Measurements from ENCODE around the gene CLTCL1.

The CLTCL1 gene

DNA sequence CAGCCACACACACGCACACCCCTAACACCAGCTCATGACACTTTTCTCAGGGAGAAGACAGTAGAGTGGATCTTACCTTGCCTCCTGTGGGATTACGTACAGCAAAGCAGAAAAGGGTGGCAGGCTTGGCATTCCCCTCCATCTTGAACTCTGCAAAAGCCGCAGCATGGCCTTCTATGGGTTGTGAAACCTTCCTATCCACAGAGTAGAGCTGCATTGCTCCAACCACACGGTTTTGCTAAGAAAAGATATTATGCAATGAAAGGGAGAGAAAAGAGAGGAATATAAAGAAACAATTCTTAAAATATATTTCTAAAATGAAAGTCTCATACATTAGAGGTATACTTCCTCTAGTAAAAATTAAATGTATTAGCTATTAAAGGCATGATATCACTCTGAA is 48.8 kb downstream of the CLTCL1 start:
- no peak for DNase-seq

DNA sequence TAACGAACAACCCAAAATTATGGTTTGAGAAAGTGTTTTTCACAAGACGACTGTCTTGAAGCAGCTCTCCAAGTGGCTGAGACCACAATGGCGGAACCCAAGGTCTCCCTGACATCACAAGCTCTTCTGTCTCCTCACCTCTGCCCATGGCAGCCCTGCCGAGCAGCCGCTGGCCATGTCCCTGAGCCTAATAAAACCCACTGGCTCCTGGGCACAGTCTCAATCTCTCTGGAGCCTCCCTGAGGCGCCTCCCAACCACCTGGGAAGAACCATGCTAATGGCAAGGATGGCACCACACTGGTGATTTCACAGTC is 50.0 kb downstream of the CLTCL1 start:
- no peak for DNase-seq

- no peak for DNase-seq
Observed at GRCh38 chr22:19240813-19241592, 50.5 kb downstream of the CLTCL1 start.

- no peak for DNase-seq
Observed at GRCh38 chr22:19239464-19239863, 52.1 kb downstream of the CLTCL1 start.

GRCh38 chr22:19238900-19239299 is 52.6 kb downstream of the CLTCL1 start:
- DNase-seq = no peak

DNA sequence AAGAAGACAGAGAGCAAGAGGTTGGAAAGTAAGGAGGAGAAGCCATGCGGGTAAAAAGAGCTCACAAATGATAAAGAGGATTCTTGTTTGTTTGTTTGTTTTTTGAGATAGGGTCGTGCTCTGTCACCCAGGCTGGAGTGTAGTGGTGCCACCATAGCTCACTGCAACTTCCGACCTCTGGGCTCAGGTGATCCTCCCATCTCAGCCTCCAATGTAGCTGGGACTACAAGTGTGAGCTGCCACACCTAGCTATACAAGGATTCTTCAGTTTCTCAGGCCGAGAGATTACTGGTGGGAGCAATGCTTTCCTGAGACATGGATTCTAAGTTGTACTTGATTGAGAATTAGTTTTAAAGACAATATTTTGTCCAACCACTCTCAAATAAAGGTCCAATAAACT is 55.6 kb downstream of the CLTCL1 start:
- DNase-seq = no peak

DNA sequence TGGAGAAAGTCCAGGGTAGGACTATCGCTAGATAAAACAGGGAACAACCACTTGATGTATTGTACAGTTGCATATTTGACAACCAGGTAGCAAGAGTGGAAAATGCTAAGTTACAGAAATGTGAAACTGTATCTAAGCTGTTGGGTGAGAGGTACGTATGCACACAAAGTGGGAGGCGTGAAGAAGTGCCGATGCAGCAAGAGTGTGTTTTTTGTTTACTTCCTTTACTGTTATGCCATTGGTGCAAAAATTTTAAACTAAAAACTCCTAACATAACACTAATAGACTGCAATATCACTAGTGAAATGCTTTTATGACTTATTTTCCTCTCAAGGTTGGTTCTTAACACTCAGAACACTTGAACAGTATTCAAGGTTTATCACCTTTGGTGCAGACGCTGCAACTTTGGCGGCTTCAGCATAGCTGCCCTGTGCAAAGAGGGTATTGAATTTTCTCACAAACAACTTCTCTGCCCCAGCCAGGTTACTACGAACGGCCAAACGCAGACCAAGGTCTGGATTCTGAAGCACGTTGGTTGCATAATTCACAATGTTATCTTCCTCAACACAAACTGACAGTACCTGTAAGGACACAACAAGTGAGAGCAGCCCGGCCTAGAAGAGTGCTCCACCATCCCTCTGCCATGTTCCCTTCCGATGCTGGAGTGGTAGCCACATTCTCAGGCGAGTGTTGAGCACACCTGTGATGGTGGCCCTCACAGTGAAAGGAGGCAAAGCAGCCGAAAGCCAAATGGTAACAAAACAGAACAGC is 57.2 kb downstream of the CLTCL1 start:
- no peak for DNase-seq

- no peak for DNase-seq
Observed at GRCh38 chr22:19233189-19233661, 58.3 kb downstream of the CLTCL1 start.

- no peak for DNase-seq
Observed at GRCh38 chr22:19232623-19233022, 58.9 kb downstream of the CLTCL1 start.

DNA sequence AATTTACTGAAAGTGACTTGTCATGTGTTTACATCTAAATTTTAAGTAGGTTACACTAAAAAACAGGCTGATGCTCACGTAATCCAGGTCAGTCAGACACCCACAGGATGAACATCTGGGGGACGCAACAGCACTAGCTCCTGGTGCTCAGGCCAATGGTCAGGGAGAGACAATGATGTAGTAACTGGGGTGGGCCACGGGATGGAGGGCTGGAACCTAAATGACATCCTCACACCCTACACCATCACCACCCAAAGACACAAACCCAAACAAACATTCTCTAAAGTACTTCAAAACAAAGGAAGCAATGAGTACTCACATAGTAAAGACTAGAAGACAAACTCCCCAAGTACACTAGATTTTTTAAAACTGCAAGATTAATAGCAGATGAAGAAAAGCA is 59.5 kb downstream of the CLTCL1 start:
- DNase-seq = no peak

DNA sequence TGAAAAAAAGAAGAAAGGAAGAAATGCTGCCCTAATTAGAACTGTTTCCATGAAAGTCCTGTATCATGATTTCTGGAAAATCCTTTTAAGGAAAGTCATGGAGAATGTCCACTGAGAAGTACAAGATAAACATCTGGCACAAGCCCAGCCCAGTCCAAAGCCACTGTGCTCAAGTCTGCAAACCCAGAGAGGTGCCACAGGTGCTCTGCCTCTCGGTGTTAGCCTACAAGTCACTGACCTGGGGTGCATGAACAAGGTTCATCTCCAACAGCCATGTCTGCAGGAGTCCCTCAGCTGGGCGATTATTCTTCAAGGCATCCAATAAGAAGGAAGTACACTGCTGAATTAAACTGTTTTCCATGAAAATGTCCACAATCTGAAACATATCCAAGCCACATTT is 61.9 kb downstream of the CLTCL1 start:
- DNase-seq = no peak

DNA sequence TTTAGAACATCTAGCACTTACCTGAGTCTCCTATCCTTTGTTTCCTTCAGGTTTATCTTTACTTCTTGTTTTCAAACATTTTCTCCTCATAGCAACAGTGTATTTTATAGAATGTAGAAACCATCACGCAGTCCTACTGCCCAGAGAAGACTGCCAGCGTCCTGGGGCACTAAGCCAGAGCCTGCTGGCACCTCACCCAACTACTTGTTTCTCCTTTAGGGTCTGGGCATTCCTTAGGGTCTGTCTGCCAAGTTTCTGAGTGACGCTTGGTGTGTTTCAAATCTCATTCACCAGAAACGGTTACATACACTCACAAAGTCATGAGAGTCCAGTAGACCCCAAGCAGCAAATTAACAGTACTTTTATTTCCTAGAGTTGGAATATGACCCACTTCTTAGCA is 63.3 kb downstream of the CLTCL1 start:
- DNase-seq = no peak

DNA sequence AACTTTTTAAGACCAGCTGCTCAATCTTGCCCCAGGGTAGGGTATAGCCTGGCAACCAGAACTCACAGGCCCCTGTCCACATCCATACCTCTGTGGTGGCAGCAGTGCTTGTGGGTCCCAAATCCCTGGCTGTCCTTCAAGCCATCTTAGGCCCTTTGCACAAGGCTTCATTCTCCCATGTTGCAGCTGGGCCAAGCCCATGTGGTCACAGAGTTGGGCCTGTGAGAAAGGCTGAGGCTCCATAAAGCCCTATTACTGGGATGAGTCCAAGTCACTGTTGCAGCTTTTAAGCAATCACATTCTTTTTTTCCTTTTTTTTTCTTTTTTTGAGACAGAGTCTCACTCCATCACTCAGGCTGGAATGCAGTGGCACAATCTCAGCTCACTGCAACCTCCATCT is 65.1 kb downstream of the CLTCL1 start:
- no peak for DNase-seq

DNA sequence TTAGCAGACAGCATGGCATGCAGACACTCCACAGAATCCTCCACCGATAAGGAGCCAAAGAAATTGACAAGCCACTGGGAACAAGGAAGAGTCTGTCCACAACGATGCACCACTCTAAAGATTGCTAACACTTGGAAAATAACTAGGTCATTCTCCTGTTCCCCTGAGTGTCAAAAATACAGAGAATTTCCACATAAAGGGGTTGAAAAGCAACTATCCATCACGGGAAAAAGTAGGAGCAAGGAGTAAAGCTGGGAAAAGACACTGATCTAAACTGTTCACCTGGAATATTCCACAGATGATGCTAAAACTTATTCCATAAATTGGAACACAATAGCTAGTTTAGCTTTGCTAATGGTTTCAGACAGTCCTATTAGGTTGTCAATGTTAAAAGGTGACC is 66.0 kb downstream of the CLTCL1 start:
- DNase-seq = no peak

GRCh38 chr22:19224985-19225384 is 66.5 kb downstream of the CLTCL1 start:
- DNase-seq = no peak

GRCh38 chr22:19224557-19224956 is 67.0 kb downstream of the CLTCL1 start:
- no peak for DNase-seq

DNA sequence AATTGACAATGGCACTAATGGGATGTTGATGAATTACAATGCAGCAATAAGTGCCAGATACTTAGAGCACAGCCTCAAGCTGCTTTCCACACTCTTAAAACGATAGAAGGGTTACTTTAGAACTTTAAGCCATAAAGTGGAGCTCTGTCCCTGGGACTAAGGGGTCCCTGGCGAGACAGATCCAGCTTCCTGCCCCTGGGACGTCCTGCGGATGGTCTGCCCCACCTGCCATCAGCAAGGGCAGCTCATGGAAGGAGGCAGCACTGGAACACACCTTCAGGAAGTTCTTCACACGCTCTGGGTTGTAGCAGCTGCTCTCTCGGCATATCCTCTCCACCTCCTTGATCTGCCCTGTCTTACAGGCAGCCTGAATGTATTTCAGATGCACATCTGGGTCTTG is 67.9 kb downstream of the CLTCL1 start:
- DNase-seq = no peak

DNA sequence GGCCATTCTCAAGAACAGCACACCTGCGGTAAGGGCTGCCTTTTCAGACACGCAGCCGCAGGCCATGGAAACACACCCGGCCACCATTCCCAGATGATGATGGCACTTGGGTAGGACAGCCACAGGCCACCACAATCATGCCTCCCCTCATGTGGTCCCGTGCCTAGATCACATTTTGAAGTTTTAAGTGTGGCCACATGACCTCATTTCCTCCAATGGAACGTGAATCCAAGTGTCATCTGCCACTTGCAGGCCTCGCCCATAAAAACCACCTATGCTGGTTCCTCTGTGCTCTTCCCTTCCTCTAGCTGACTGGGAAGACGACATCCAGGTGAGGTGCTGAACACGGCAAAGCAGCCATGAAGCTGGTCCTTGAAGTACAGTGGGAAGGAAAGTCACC is 68.4 kb downstream of the CLTCL1 start:
- no peak for DNase-seq

DNA sequence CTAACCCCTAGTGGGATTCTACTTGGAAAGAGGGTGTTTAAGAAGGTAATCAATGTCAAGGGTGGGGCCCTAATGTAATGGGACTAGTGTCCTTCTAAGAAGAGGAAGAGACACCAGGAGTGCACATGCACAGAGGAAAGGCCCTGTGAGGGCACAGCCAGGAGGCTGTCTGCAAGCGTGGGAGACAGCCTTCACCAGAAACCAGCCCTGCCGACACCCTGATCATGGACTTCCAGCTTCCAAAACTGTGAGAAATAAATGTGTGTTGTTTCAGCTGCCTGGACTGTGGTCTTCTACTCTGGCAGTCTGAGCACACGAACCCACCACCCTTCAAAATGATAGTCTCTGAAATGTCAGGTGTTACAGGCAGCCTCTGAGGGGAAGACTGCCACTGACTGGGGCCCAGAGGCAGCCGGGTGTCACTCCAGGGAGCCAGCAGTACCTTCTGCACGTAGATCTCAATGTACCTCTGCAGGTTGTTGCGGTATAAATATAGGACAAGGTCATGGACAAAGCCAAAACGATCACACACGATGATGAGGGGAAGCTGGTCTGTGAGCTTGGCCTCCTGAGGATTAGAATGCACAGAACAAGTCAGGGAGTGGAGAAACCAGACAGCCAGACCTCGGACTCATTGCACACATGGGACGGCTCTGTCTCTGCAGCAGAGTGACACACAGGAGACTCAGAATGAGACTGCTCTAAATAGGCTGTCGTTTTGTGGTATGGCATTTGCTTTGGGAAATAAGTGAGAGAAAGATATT is 69.1 kb downstream of the CLTCL1 start:
- DNase-seq = no peak

DNA sequence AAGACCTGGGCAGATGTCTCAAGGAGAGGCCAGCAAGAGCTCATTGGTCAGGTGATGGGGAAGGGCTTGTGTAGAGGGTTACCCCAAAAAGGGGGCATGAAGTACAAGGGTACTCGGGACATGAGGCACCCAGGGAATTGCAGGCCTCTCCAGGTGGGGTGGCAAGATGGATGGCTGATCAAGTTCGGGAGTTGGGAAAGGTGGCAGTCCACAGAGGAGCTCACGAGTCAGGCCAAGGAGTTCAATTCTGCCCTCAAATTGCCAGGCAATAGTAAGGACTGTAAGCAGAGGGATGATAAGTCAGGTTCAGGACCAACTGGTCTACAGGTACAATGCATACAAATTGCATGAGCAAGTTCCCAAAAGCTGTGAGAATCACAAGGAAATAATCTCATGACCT is 70.7 kb downstream of the CLTCL1 start:
- no peak for DNase-seq

- DNase-seq = no peak
Observed at GRCh38 chr22:19218541-19219233, 72.8 kb downstream of the CLTCL1 start.

DNA sequence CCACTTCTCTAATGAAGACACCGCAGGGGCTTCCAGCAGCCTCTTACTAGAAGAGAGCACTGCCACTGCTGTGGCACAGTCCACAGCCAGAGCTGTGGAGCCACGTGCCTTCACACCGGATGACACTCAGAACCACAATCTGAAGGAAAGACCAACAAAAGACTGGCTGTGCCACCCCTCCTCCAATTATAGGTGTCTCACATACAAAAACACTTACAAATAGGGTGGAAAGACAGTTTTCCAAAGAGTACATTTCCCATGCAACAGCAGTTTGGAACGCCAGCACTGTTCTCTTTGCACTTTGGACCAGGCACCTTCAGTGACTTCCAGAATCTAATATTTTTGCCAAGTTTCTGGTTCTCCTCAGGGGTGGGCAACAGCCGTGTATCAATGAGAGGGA is 74.9 kb downstream of the CLTCL1 start:
- DNase-seq = no peak

- DNase-seq = no peak
Observed at GRCh38 chr22:19215360-19215759, 76.2 kb downstream of the CLTCL1 start.
